ENCODE data around the gene EIF3A.

DNA sequence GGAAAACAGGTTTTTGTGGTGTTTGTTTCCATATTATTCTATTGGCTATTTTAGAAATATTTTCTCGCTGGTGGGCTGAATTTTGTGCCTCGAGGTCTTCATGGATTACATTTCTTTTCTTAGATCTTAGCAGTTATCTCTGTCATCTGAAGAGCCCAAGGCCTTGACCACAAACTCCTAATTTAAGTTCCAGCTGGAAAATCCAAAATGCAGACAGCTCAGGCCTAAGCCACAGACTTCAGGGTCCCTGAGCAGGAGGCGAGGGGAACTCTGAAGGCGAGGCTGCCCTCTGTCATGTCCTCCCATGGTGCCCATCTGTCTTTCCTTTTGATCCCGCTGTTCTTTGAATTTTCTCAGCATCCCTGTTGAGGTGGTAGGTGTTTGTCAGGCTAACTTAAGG is 37.6 kb upstream of the EIF3A start:
- TF ChIP-seq CTCF (IDR thresholded peaks at IDR 0.05) (no peak), POLR2AphosphoS5 (IDR thresholded peaks at IDR 0.05; ENCODE audit: low read depth, low read length) (no peak)
- TF ChIP-seq, protein P1, sequence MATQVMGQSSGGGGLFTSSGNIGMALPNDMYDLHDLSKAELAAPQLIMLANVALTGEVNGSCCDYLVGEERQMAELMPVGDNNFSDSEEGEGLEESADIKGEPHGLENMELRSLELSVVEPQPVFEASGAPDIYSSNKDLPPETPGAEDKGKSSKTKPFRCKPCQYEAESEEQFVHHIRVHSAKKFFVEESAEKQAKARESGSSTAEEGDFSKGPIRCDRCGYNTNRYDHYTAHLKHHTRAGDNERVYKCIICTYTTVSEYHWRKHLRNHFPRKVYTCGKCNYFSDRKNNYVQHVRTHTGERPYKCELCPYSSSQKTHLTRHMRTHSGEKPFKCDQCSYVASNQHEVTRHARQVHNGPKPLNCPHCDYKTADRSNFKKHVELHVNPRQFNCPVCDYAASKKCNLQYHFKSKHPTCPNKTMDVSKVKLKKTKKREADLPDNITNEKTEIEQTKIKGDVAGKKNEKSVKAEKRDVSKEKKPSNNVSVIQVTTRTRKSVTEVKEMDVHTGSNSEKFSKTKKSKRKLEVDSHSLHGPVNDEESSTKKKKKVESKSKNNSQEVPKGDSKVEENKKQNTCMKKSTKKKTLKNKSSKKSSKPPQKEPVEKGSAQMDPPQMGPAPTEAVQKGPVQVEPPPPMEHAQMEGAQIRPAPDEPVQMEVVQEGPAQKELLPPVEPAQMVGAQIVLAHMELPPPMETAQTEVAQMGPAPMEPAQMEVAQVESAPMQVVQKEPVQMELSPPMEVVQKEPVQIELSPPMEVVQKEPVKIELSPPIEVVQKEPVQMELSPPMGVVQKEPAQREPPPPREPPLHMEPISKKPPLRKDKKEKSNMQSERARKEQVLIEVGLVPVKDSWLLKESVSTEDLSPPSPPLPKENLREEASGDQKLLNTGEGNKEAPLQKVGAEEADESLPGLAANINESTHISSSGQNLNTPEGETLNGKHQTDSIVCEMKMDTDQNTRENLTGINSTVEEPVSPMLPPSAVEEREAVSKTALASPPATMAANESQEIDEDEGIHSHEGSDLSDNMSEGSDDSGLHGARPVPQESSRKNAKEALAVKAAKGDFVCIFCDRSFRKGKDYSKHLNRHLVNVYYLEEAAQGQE (IDR thresholded peaks at IDR 0.05; ENCODE audit: insufficient read depth in 1 of 2, low read depth in 2 of 2, low read length in 1 of 2) = no peak
